Inflammatory macrophage treated with lipopolysaccharide for 1 hour (primary cell): ENCODE results near the gene MAP4K3.

Experiments
- DNase-seq, 2 donors: peaks; one replicate each; pipeline ENCODE4 v3.0.0-alpha.2; 2020 to 2022

MAP4K3 gene

GRCh38 chr2:39443009-39443408, 5.9 kb upstream of the MAP4K3 start:
- no peak for DNase-seq

GRCh38 chr2:39437522-39438296, 624 bp upstream of the MAP4K3 start:
- DNase-seq, result peak; percentile 37 to 51

GRCh38 chr2:39435741-39436591, 1.1 kb downstream of the MAP4K3 start:
- DNase-seq, result no peak

DNA sequence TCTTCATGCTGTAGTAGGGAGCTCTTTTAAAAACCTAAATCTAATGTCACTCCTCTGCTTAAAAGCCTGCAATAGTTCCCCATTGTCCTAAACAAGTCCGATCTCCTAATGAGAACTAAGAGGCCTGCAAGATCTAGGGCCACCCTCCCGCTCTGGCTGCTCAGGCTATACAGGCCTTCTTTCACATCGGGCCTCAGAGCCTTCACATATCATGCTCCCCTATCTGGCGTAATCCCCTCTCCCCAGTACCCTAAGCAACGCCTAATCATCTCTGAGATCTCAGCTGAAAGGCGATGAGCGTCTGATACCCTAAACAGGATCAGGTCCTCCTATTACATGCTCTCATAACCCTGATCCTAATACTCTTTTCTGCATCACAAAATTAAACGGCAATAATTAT, 1.9 kb downstream of the MAP4K3 start:
- no peak for DNase-seq

DNA sequence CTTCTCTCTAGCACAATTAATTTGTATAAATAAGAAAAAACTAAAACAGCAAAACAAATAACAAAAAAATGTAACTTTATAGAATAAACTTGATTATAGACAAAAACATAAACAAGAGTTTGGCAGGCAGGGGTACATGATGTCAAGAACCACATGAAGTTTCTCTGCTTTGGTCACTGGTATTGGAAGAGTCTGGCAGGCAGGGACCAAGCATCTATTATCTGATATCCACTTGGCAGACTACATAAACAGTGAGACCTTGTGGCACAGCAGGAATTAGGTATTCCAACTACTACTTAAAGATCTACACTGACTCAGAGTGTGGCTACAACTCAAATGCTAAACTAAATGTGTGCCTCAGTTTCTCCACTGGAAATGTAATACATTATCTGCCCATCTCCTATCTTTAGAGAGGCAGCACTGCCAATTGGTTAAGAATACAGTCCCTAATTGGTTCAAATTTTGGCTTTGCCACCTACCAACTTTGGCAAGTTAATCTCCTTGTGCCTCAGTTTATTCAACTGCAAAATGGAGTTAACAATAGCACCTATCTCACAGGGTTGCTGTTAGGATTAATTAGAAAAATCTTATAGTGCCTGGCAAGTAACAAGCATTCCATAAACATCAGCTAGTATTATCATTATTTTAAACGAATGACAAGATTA, 2.7 kb downstream of the MAP4K3 start:
- DNase-seq, result no peak

DNA sequence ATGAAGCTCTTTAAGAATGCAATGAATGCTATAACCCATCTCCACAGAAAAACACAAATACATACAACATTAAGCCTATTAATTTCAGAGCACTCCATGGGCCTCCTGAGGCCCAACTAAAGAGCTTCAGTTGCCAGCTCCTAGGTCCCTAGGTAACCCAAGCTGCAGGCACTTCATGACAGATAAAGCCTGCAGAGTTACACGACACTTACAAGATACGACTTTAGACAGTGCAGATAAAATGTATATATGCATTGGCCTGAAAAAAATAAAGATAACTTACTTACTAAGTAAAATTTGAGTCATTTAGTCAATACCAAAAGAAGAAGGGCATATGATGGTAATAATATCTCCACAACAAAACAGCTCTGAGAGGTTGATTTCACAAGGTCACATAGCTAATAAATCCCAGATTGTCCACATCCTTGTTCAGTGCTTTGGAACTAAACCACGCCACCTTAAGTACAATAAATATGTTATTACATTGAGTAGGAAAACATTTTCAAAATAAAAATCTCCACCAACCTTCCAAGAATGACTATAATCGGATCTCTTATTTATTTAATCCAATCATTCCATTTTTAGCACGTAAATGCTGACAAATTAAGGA, 3.4 kb downstream of the MAP4K3 start:
- DNase-seq, result no peak

DNA sequence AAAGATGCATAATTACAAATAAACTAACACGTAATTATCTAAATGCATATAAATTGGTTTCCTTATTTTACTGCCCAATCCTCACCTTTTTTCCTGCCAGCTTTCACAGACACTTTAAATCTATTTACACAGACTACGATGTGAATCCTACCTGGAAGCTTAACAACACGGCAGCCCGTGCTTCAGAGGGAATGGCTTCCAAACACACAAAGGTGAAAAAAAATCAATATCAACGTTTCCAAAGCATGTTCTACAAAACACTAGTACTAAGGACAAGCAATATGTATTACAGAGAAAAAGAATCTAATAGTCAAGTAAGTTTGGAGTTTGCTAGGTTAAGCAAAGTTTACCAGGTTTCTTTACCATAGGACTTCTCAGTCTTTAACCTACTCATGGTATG, 4.4 kb downstream of the MAP4K3 start:
- no peak for DNase-seq

GRCh38 chr2:39431592-39432316, 5.3 kb downstream of the MAP4K3 start:
- peak; percentile 82 to 87 for DNase-seq

GRCh38 chr2:39429746-39430145, 7.3 kb downstream of the MAP4K3 start:
- peak; percentile 38 to 78 for DNase-seq

DNA sequence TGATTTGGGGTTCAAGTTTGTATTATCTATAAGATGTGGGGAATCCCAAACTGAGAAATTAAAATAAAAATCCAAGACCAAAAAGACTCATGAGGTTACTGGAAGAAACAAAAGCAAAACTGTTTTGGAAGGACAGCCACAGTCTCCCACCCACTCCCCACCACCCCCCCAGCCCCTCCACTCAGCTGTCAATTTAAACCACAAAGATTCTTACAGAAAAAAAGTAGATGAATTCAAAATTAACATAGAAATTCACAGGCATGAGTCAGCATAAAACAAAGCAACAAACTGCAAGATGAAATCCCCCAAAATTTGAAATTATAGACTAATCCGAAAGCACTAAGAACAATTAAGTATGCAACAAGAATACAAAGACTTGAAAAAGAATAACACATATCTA, 12.1 kb downstream of the MAP4K3 start:
- no peak for DNase-seq

DNA sequence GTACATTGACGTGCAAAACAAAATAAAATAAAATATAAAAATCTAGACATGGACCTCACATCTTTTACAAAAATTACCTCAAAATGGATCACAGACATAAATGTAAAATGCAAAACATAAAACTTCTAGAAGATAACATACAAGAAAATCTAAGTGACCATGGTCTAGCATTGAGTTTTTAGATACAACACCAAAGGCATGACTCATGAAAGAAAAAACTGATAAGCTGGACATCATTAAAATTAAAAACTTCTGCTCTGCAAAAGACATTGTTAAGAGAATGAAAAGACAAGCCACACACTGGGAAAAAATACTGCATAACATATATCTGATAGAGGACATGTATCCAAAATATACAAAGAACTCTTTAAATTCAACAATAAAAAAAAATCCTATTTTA, 14.4 kb downstream of the MAP4K3 start:
- no peak for DNase-seq

DNA sequence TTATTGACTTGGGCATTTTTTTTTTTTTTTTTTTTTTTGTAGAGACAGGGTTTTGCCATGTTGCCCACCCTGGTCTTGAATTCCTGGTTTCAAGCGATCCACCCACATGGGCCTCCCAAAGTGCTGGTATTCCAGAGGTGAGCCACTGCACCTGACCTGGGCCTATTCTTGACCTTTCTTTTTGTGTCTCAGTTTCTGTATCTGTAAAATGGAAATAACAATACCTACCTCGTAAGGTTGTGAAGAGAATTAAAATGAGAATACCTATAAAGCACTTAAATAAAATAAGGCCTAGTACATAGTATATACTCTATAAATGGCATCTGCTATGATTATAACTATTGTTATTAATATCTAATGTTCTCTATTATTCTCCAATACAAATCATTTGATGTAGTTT, 15.7 kb downstream of the MAP4K3 start:
- no peak for DNase-seq

GRCh38 chr2:39419282-39420223, 17.5 kb downstream of the MAP4K3 start:
- DNase-seq, result no peak

DNA sequence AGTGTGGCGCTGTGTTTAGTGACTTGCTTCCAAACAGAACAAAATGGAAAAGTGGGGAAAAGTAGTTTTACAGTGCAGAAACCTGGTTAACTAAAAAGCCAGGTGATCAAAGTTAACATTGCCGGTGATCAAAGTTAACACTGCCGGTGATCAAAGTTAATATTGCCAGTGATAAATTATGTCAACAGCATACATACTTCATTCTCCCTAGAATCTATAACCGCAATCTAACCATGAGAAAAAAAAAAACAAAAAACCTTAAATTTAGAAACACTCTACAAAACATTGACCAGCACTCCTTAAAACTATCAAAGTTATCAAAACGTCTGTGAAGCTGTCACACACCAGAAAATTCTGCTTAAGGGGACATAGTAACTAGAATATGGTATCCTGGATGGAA, 18.6 kb downstream of the MAP4K3 start:
- no peak for DNase-seq

GRCh38 chr2:39416140-39416539, 20.9 kb downstream of the MAP4K3 start:
- no peak for DNase-seq

GRCh38 chr2:39413063-39413737, 23.9 kb downstream of the MAP4K3 start:
- DNase-seq, result no peak

DNA sequence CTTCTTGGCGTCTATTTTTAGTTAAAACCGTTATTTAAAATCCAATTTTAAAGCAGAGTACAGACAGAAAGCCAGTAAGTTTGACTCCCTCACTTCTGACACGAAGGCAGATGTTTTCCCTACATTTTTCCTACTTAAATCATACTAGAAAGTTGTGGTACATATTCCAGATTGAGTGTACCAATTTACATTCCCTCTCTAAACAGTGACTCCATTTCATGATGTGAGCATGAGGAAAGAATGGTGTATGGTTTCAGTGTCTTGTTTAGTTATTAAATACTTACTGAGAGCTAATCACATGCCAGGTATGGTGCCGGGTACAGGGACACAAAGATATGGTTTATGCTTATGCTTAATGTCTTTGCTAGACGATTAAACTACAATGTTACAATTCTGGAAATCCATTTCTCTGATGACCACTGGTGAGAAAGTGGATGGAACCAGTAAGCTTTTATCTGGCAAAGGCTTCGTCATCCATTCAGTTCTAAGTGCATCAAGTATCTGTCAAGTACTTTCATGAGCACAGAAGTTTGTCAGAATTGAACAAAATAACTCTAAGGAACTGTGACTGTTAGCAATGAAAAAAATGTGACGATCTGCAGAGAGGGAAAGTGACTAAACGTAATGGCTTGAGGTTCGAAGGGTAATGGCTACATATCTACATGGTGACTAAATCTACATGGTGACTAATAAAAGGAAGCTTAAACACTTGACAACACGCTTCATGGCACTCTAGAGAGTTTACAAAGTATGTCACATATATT, 25.7 kb downstream of the MAP4K3 start:
- DNase-seq, result peak in 1 of 2 donors; percentile 44

GRCh38 chr2:39409697-39410389, 27.2 kb downstream of the MAP4K3 start:
- no peak for DNase-seq
